HUES6 (cell line): Measurements from ENCODE around the gene VSX1.

Experiments used
- H3K27ac ChIP-seq: 2 replicates; pipeline ENCODE4 v1.7.0; 2013; ENCODE audit warnings: low read depth, mild to moderate bottlenecking, low read length, inconsistent platforms
- H3K27me3 ChIP-seq: 2 replicates; pipeline ENCODE4 v1.6.1; 2013; ENCODE audit warnings: low read length; ENCODE audit not compliant: control insufficient read depth, insufficient read depth
- H3K36me3 ChIP-seq: 2 replicates; pipeline ENCODE4 v1.6.1; 2013; ENCODE audit warnings: low read length; ENCODE audit not compliant: control insufficient read depth, insufficient read depth
- H3K4me1 ChIP-seq: 2 replicates; pipeline ENCODE4 v1.6.1; 2013; ENCODE audit warnings: low read length; ENCODE audit not compliant: control insufficient read depth, insufficient read depth
- H3K4me3 ChIP-seq: 2 replicates; pipeline ENCODE4 v1.5.1; 2013; ENCODE audit warnings: low read depth, low read length
- H3K9ac ChIP-seq: one replicate; pipeline ENCODE4 v1.6.1; 2013; ENCODE audit warnings: mild to moderate bottlenecking, low read length
- H3K9me3 ChIP-seq: 2 replicates; pipeline ENCODE4 v1.6.1; 2013; ENCODE audit warnings: low read depth, low read length; ENCODE audit not compliant: control insufficient read depth, insufficient read depth

The VSX1 gene

GRCh38 chr20:25035921-25036320 lies 46.0 kb downstream of the VSX1 start:
- Histone ChIP-seq H3K9me3 (no peaks in the 10 kb centered on the region), H3K4me3 (no peak overlapping the region), H3K36me3 (no peaks in the 10 kb centered on the region), H3K9ac (no peak overlapping the region), H3K4me1 (peaks cover 5% of the 10 kb centered on the region; the same call in 1 of the 2 replicates), H3K27ac (no peak overlapping the region), H3K27me3 (0 out of 2 replicates have a peak, but pooled peaks cover 6% of the 10 kb centered on the region)

DNA sequence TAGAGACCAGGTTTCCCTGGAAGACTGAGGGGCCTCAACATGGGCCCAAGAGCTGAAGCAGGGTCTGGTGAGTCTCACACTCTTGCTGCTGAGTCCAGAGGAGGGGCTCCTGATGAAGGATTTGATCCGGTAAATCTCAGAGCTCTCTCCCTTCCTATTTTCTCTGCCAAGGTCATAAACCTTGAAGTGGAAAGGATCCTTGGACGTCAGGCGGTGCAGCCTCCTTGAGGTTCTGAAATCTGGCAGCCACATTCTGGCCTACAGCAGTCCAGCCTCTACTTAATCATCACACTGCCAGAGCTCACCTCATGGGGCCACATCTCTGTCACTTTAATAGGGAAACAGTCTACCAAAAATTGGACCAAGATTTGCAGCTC lies 48.0 kb downstream of the VSX1 start:
- Histone ChIP-seq H3K36me3 (no peaks in the 10 kb centered on the region), H3K9ac (no peak overlapping the region), H3K4me1 (peaks cover 5% of the 10 kb centered on the region; the same call in 1 of the 2 replicates)

DNA sequence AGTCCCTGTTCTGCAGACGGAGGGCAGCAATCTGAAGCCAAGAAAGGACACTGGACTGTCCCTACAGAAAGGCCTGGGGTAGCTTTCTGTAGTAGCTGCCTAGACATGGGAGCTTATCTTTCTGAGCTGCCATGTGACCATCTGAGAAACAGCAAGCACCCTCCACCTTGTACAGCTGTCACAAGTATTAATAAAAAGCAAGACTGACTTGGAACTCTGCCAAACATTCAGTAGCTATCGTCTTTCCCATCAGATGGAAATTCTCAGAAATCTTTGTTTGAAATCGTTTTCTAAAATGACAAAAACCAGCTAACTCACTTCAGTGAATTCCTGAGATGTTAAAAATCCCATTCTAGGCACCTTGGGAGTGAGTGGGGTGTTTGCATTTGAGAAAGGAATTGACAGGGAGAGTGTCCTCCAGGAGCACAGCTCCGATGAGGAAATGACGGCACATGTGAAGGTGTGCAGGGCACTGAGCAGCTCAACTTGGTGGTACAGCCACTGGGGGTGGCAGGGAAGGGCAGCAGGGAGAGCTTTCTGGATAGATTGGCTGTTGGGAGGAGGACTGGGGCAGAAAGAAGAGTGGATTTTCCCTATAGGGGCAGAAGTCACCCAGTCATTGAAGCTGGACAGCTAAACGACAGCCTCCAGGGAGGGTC lies 48.5 kb downstream of the VSX1 start:
- Histone ChIP-seq H3K9me3 (no peaks in the 10 kb centered on the region), H3K27me3 (peaks cover 14% of the 10 kb centered on the region; the same call in 1 of the 2 replicates), H3K4me1 (peaks cover 5% of the 10 kb centered on the region; the same call in 1 of the 2 replicates), H3K9ac (no peak overlapping the region), H3K4me3 (no peak overlapping the region), H3K27ac (no peak overlapping the region), H3K36me3 (no peaks in the 10 kb centered on the region)

More for the DNA sequence above, 48.0 kb downstream of the VSX1 start:
- no peak overlapping the region for H3K27ac ChIP-seq
- H3K27me3 ChIP-seq, result peaks cover 14% of the 10 kb centered on the region; the same call in 1 of the 2 replicates
- H3K4me3 ChIP-seq, result no peak overlapping the region
- no peaks in the 10 kb centered on the region for H3K9me3 ChIP-seq

- H3K9me3 ChIP-seq, result no peaks in the 10 kb centered on the region
- no peak overlapping the region for H3K4me3 ChIP-seq
- no peak overlapping the region for H3K27ac ChIP-seq
- peaks cover 14% of the 10 kb centered on the region; the same call in 1 of the 2 replicates for H3K27me3 ChIP-seq
- H3K36me3 ChIP-seq, result no peaks in the 10 kb centered on the region
- peaks cover 5% of the 10 kb centered on the region; the same call in 1 of the 2 replicates for H3K4me1 ChIP-seq
- H3K9ac ChIP-seq, result no peak overlapping the region
Observed at GRCh38 chr20:25032478-25033264, 49.3 kb downstream of the VSX1 start.

GRCh38 chr20:25032065-25032477 lies 49.9 kb downstream of the VSX1 start:
- Histone ChIP-seq H3K4me1 (peaks cover 5% of the 10 kb centered on the region; the same call in 1 of the 2 replicates), H3K9me3 (no peaks in the 10 kb centered on the region), H3K27me3 (peaks cover 14% of the 10 kb centered on the region; the same call in 1 of the 2 replicates), H3K27ac (no peak overlapping the region), H3K4me3 (no peak overlapping the region), H3K36me3 (no peaks in the 10 kb centered on the region), H3K9ac (no peak overlapping the region)

GRCh38 chr20:25031241-25031640 lies 50.7 kb downstream of the VSX1 start:
- Histone ChIP-seq H3K27me3 (peaks cover 14% of the 10 kb centered on the region; the same call in 1 of the 2 replicates), H3K4me3 (no peak overlapping the region), H3K4me1 (peaks cover 5% of the 10 kb centered on the region; the same call in 1 of the 2 replicates), H3K27ac (no peak overlapping the region), H3K9ac (no peak overlapping the region), H3K36me3 (no peaks in the 10 kb centered on the region), H3K9me3 (no peaks in the 10 kb centered on the region)

GRCh38 chr20:25030649-25031207 lies 51.2 kb downstream of the VSX1 start:
- Histone ChIP-seq H3K27me3 (peaks cover 14% of the 10 kb centered on the region; the same call in 1 of the 2 replicates), H3K9me3 (no peaks in the 10 kb centered on the region), H3K4me3 (no peak overlapping the region)

GRCh38 chr20:25030007-25030648 lies 51.8 kb downstream of the VSX1 start:
- no peak overlapping the region for H3K4me3 ChIP-seq
- peaks cover 5% of the 10 kb centered on the region; the same call in 1 of the 2 replicates for H3K4me1 ChIP-seq
- no peak overlapping the region for H3K9ac ChIP-seq
- H3K36me3 ChIP-seq, result no peaks in the 10 kb centered on the region
- H3K9me3 ChIP-seq, result no peaks in the 10 kb centered on the region
- H3K27me3 ChIP-seq, result peaks cover 14% of the 10 kb centered on the region; the same call in 1 of the 2 replicates
- no peak overlapping the region for H3K27ac ChIP-seq

More at GRCh38 chr20:25030649-25031207, 51.2 kb downstream of the VSX1 start:
- peaks cover 5% of the 10 kb centered on the region; the same call in 1 of the 2 replicates for H3K4me1 ChIP-seq
- H3K36me3 ChIP-seq, result no peaks in the 10 kb centered on the region
- no peak overlapping the region for H3K27ac ChIP-seq
- no peak overlapping the region for H3K9ac ChIP-seq

DNA sequence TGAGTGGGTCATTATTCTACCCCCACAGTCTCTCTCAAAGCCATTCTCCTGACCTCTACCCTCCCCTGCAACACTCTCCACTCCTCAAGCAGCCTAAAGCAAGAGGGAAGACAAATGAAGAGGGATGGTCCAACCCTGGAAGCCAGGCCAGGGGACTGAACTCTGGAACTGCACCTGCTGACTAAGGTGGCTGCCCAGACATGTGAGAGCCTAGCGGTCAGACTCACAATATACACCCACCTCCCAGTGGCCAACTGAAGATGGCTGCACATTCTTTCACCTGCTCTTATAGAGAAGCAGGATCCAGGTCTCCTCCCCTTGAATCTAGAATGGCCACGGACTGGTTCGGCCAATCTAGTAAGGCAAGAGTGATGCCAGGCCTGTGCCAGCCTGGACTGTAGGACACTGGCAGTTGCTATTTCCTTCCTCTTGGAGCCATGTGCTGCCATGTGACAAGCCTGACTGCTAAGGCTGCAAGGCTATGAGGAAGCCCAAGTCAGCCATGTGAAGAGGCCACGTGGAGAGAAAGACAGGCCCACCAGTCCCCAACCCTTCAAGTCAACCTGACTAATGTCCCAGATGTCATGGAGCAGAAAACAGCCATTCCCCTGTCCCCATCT lies 55.8 kb downstream of the VSX1 start:
- H3K4me1 ChIP-seq, result no peaks in the 10 kb centered on the region
- no peak overlapping the region for H3K4me3 ChIP-seq
- H3K27ac ChIP-seq, result no peak overlapping the region
- peaks cover 9% of the 10 kb centered on the region; the same call in 1 of the 2 replicates for H3K27me3 ChIP-seq
- H3K36me3 ChIP-seq, result no peaks in the 10 kb centered on the region
- no peak overlapping the region for H3K9ac ChIP-seq
- H3K9me3 ChIP-seq, result no peaks in the 10 kb centered on the region
